Trophoblast cell (in vitro differentiated cells and primary cell): ENCODE measurements around the gene TCF7L1.
"Not testable (repeated sequence)": the region's sequence is repeated elsewhere in the genome, so short reads cannot be mapped to it uniquely, and the experiment has no call there.

Source experiments
- DNase-seq, 2 donors: peaks; one replicate each; pipeline ENCODE4 v3.0.0-alpha.2; 2016
- H2AFZ ChIP-seq: 2 replicates; pipeline ENCODE4 v1.6.1; 2013; ENCODE audit warnings: low read length, moderate library complexity, mild to moderate bottlenecking; ENCODE audit not compliant: insufficient read depth, poor library complexity
- H2AK5ac ChIP-seq: 2 replicates; pipeline ENCODE4 v1.6.1; 2013; ENCODE audit warnings: mild to moderate bottlenecking, low read length
- H2BK120ac ChIP-seq: 2 replicates; pipeline ENCODE4 v1.6.1; 2013; ENCODE audit warnings: low read length, mild to moderate bottlenecking, moderate library complexity; ENCODE audit not compliant: insufficient read depth, poor library complexity
- H2BK12ac ChIP-seq: 2 replicates; pipeline ENCODE4 v1.6.1; 2013; ENCODE audit warnings: mild to moderate bottlenecking, low read length, moderate library complexity
- H2BK5ac ChIP-seq: 2 replicates; pipeline ENCODE4 v1.6.1; 2013; ENCODE audit warnings: low read length, low read depth, moderate library complexity, mild to moderate bottlenecking; ENCODE audit not compliant: poor library complexity
- H3K14ac ChIP-seq: 2 replicates; pipeline ENCODE4 v1.6.1; 2013; ENCODE audit warnings: mild to moderate bottlenecking, low read length
- H3K18ac ChIP-seq: 2 replicates; pipeline ENCODE4 v1.6.1; 2013; ENCODE audit warnings: mild to moderate bottlenecking, low read length
- H3K23ac ChIP-seq: 2 replicates; pipeline ENCODE4 v1.6.1; 2013; ENCODE audit warnings: low read length
- H3K27ac ChIP-seq: 2 replicates; pipeline ENCODE4 v1.5.1; 2013; ENCODE audit warnings: low read depth, mild to moderate bottlenecking, inconsistent platforms, low read length, moderate library complexity
- H3K27me3 ChIP-seq: 2 replicates; pipeline ENCODE4 v1.6.1; 2013; ENCODE audit warnings: inconsistent platforms, mild to moderate bottlenecking, low read length, moderate library complexity; ENCODE audit not compliant: insufficient read depth
- H3K36me3 ChIP-seq, 2 experiments: 1 replicate in 1 of 2; 2 replicates in 1 of 2; pipeline ENCODE4 v1.6.1; 2013; ENCODE audit warnings: low read length in 2 of 2, mild to moderate bottlenecking in 2 of 2, moderate library complexity in 1 of 2; ENCODE audit not compliant: insufficient read depth in 2 of 2, control insufficient read depth in 1 of 2
- H3K4ac ChIP-seq: 2 replicates; pipeline ENCODE4 v1.6.1; 2013; ENCODE audit warnings: low read depth, mild to moderate bottlenecking, low read length, moderate library complexity
- H3K4me1 ChIP-seq, 2 experiments: 1 replicate in 1 of 2; 2 replicates in 1 of 2; pipeline ENCODE4 v1.6.1; 2013; ENCODE audit warnings: low read length in 2 of 2, mild to moderate bottlenecking in 2 of 2, moderate library complexity in 1 of 2; ENCODE audit not compliant: insufficient read depth in 2 of 2, control insufficient read depth in 1 of 2
- H3K4me2 ChIP-seq: 2 replicates; pipeline ENCODE4 v1.6.1; 2013; ENCODE audit warnings: inconsistent platforms, mild to moderate bottlenecking, low read length, moderate library complexity
- H3K4me3 ChIP-seq: 2 replicates; pipeline ENCODE4 v1.5.1; 2013; ENCODE audit warnings: mild to moderate bottlenecking, low read depth, low read length, inconsistent platforms
- H3K79me1 ChIP-seq: one replicate; pipeline ENCODE4 v1.6.1; 2013; ENCODE audit warnings: low read length
- H3K79me2 ChIP-seq: 2 replicates; pipeline ENCODE4 v1.6.1; 2013; ENCODE audit warnings: low read length, mild to moderate bottlenecking; ENCODE audit not compliant: control insufficient read depth, insufficient read depth, poor library complexity
- H3K9ac ChIP-seq: 2 replicates; pipeline ENCODE4 v1.6.1; 2013; ENCODE audit warnings: mild to moderate bottlenecking, low read length
- H3K9me3 ChIP-seq: 2 replicates; pipeline ENCODE4 v1.6.1; 2013; ENCODE audit warnings: low read depth, mild to moderate bottlenecking, control low read depth, inconsistent platforms, low read length; ENCODE audit not compliant: insufficient read depth
- H4K12ac ChIP-seq: 2 replicates; pipeline ENCODE4 v1.6.1; 2013; ENCODE audit warnings: low read depth, mild to moderate bottlenecking, low read length, moderate library complexity
- H4K8ac ChIP-seq: 2 replicates; pipeline ENCODE4 v1.6.1; 2013; ENCODE audit warnings: low read depth, mild to moderate bottlenecking, low read length, moderate library complexity
- H4K91ac ChIP-seq: one replicate; pipeline ENCODE4 v1.6.1; 2013; ENCODE audit warnings: low read depth, mild to moderate bottlenecking, low read length, moderate library complexity
- WGBS: extraction: QIAGEN DNeasy Blood & Tissue Kit; methylation state at CpG from one replicate; pipeline ENCODE4 v1.1.7; 2013; ENCODE audit warnings: missing lambda C conversion rate; ENCODE audit not compliant: insufficient read length, insufficient coverage; ENCODE audit errors: extremely low coverage; 5-methylcytosine and 5-hydroxymethylcytosine counted together

TCF7L1 gene

GRCh38 chr2:85154048-85154753, 21.0 kb downstream of the TCF7L1 start:
- Histone ChIP-seq H2BK5ac (no peak overlapping the region), H3K36me3 (no peaks in the 10 kb centered on the region), H3K27ac (no peak overlapping the region), H3K23ac (no peak overlapping the region), H2BK12ac (no peak overlapping the region), H3K79me1 (no peaks in the 10 kb centered on the region), H3K14ac (no peak overlapping the region), H3K9me3 (no peaks in the 10 kb centered on the region), H3K79me2 (no peaks in the 10 kb centered on the region), H4K8ac (no peak overlapping the region), H4K91ac (no peak overlapping the region), H2AFZ (no peak overlapping the region), H3K9ac (no peak overlapping the region), H4K12ac (no peak overlapping the region), H3K27me3 (no peaks in the 10 kb centered on the region), H3K4me2 (no peak overlapping the region), H3K18ac (no peak overlapping the region), H3K4me1 (peaks cover 0 to 7% of the 10 kb centered on the region in 2 experiments), H3K4ac (no peak overlapping the region), H3K4me3 (no peak overlapping the region), H2AK5ac (no peak overlapping the region), H2BK120ac (no peak overlapping the region)
- no peak for DNase-seq
- no CpG with 5 or more reads among the region's 7 CpGs for WGBS

- not testable (repeated sequence) for DNase-seq, H3K79me1 ChIP-seq, H2BK120ac ChIP-seq, H2BK5ac ChIP-seq, H3K79me2 ChIP-seq, H4K12ac ChIP-seq, H3K4me1 ChIP-seq, H3K27me3 ChIP-seq, H3K4me2 ChIP-seq, H3K18ac ChIP-seq, H3K23ac ChIP-seq, H3K9me3 ChIP-seq, H4K8ac ChIP-seq, H2AFZ ChIP-seq, H3K9ac ChIP-seq, H3K4ac ChIP-seq, H3K27ac ChIP-seq, H2BK12ac ChIP-seq, H2AK5ac ChIP-seq, H3K4me3 ChIP-seq, H3K14ac ChIP-seq, H3K36me3 ChIP-seq, H4K91ac ChIP-seq
- no CpG with 5 or more reads among the region's 8 CpGs for WGBS
These were observed 21.9 kb downstream of the TCF7L1 start for GRCh38 chr2:85155082-85155481.

DNA sequence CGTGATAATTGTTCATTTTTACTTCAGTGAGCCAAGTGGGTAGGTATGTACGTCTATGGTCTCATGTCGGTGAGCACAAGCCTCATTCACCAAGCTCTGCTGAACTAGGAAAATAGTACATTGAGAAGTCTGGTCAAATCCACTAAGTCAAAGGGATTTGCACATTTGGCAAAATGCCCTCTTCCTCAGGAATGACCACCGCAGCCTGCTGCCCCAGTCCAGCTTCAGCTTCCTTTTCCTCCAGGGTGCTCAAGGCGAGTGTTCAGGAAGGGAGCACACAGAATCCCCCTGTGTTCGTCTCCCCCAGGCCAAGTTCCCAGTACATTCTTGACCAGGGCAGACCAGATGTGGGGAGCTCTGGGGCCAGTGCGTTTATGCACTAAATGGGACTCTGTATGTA, 23.0 kb downstream of the TCF7L1 start:
- Histone ChIP-seq H2AK5ac (no peak overlapping the region), H2BK120ac (no peak overlapping the region), H3K14ac (no peak overlapping the region), H3K27ac (no peak overlapping the region), H2AFZ (no peak overlapping the region), H2BK12ac (no peak overlapping the region), H2BK5ac (no peak overlapping the region), H3K4me2 (no peak overlapping the region), H3K36me3 (no peaks in the 10 kb centered on the region), H3K4ac (no peak overlapping the region), H3K9ac (no peak overlapping the region), H3K9me3 (no peaks in the 10 kb centered on the region), H3K79me1 (no peaks in the 10 kb centered on the region), H4K91ac (no peak overlapping the region), H4K8ac (no peak overlapping the region), H3K4me1 (peaks cover 0 to 7% of the 10 kb centered on the region in 2 experiments), H3K18ac (no peak overlapping the region), H4K12ac (no peak overlapping the region), H3K23ac (no peak overlapping the region), H3K4me3 (no peak overlapping the region), H3K27me3 (no peaks in the 10 kb centered on the region), H3K79me2 (no peaks in the 10 kb centered on the region)
- no CpG with 5 or more reads among the region's 7 CpGs for WGBS
- DNase-seq, result no peak

DNA sequence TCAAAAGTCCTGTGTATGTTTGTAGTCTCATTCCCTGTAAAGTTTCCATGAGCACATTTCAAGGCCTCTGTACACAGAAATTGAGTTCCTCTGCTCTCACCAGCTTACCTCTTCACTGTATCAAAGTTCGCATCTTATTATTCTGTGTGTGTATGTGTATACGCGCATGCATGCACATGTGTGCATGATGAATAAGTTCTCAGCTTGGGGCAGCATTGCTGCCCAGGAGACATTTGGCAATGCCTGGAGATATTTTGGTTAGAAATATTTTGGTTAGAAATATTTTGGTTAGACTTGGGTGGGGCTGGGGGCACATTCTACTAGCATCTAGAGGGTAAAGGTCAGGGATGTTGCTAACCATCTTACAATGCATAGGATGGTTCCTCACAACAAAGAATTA, 23.4 kb downstream of the TCF7L1 start:
- H2BK12ac ChIP-seq, result no peak overlapping the region
- H2AK5ac ChIP-seq, result no peak overlapping the region
- H3K14ac ChIP-seq, result no peak overlapping the region
- WGBS, result no CpG with 5 or more reads among the region's 3 CpGs
- H3K4ac ChIP-seq, result no peak overlapping the region
- DNase-seq, result no peak
- no peak overlapping the region for H4K8ac ChIP-seq
- H2BK5ac ChIP-seq, result no peak overlapping the region
- H3K27ac ChIP-seq, result no peak overlapping the region
- H2BK120ac ChIP-seq, result no peak overlapping the region
- no peak overlapping the region for H4K12ac ChIP-seq
- no peaks in the 10 kb centered on the region for H3K36me3 ChIP-seq
- no peaks in the 10 kb centered on the region for H3K79me2 ChIP-seq
- H3K79me1 ChIP-seq, result no peaks in the 10 kb centered on the region
- no peak overlapping the region for H3K18ac ChIP-seq
- no peak overlapping the region for H4K91ac ChIP-seq
- no peak overlapping the region for H3K23ac ChIP-seq
- H3K9me3 ChIP-seq, result no peaks in the 10 kb centered on the region
- H3K27me3 ChIP-seq, result no peaks in the 10 kb centered on the region
- H3K4me2 ChIP-seq, result no peak overlapping the region
- peaks cover 0 to 7% of the 10 kb centered on the region in 2 experiments for H3K4me1 ChIP-seq
- no peak overlapping the region for H3K4me3 ChIP-seq
- no peak overlapping the region for H3K9ac ChIP-seq
- no peak overlapping the region for H2AFZ ChIP-seq
